Measurements from ENCODE around the gene FARP1.

FARP1 gene

DNA sequence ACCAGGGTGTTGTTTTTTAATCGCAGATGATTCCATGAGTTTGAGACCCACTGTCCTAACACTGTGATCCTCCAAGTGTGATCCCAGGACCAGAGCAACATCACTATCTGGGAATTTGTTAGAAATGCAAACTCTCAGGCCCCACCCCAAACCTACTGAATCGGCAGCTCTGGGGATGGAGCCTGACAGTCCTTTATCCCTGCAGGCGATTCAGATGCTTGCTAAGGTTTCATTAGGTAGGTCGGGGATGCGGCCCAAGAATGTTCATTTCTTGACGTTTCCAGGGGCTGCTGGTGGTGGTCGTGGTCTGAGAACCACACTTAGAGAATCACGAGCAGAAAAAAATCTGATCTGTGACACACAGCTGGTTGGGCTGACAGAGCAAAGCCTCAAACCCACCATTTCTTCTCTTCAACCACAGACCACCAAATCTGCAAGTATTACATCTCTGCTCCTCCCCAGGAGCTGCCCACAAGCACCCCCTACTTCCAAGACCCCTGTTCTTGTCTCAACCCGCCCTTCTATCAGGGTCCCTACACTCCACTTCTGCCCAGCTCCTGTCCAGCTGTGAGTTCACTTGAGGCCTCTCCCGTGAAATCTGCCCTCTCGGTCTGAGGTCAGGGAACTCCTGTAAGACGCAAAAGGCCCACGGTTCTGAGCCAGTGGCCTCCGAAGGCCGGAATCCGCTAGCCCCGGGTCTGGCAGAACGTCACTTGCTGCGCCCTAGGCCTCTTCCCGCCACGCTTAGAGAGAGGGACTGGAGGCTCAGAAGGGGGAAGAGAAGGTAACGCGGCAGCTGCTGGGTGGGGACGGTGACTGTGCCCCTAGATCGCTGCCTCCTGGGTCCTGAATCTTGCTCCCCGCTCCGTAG, 1.1 kb upstream of the FARP1 start:
- no peak for ATAC-seq

- ATAC-seq, result no peak
These were observed 261 bp downstream of the FARP1 start for GRCh38 chr13:98143157-98143553.

DNA sequence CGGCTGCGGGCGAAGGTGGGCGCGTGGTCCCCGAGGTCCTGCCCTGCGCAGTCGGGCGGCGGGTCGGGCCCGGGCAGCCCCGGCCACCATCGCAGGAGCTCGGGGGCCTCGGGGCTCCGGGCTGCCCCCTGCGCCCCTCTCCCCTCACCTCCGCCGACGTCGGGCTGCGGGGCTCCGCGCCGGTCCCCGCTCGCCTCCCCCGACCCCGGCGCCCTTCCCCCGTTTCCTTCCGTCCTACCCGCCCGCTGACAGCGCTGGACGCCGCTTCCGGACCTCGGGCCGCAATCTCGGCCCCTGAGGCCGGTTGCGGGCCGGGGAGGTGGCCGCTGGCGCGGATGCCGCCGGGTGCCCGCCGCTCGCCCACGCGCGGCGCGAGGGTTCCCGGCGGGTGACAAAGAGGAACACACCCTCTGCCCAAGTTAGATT, 720 bp downstream of the FARP1 start:
- ATAC-seq, result no peak

DNA sequence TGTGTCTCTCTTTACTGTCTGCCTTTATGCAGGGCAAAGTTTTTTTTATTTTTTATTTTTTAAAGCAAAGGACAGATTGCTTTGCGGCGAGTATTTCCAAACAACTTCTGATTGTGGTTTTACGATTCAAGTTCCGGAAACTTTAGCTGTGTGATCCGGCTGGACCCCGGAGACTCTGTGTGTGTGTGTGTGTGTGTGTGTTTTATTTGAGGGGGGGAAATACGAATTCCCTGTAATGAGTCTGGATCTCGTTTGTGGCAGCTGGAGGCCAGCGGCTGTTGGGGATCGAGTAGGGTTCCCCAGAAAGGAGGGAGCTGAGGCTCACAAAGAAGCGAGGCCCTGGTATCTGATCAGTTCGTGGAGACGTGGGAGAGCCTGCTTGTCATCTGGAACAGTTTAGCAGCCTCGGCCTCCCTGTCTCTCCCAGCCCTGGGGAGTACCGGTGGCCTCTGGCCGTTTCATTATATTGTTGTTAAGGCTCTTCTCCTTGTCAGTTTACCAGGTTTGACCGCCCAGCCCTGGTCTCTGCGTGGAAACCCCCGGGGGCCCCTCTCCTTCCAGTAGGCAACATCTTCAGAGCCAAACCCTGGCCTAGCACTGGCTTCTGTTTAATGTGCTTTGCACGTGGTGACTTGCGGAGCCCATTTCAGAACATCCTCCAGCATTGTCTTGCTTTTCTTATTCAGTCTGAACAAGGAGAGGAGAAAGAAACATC, 1.3 kb downstream of the FARP1 start:
- ATAC-seq, result no peak

- no peak for ATAC-seq
These were observed 2.0 kb downstream of the FARP1 start for GRCh38 chr13:98144801-98145350.

GRCh38 chr13:98147521-98147920, 4.6 kb downstream of the FARP1 start:
- no peak for ATAC-seq

DNA sequence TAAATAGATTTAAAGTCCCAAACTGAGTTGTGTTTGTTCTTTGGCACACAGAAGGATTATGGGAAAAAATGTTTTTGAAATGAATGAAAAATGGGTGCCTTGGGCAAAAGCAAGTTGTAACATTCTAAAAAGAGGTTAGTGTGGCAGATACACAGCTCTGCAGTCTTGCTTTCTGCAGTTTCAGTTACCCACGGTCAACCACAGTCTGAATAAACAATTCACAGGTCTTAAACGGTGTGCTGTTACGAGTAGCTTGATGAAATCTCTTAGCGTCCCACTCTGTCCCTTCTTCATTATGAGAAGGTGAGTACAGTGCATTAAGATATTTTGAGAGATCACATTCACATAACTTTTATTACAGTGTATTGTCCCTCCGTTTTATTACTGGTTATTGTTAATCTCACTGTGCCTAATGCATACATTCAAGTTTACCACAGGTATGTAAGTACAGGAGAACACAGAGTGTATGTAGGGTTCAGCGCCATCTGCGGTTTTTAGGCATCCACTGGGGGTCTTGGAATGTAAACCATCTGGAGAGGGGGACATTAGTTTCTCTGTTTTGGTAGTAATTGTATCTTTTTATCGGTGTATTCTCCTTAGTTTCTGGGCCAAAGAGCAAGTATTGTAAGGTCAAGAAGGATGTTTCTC, 8.1 kb downstream of the FARP1 start:
- ATAC-seq, result no peak

- ATAC-seq, result no peak
These were observed 12.7 kb downstream of the FARP1 start for GRCh38 chr13:98155475-98156109.

DNA sequence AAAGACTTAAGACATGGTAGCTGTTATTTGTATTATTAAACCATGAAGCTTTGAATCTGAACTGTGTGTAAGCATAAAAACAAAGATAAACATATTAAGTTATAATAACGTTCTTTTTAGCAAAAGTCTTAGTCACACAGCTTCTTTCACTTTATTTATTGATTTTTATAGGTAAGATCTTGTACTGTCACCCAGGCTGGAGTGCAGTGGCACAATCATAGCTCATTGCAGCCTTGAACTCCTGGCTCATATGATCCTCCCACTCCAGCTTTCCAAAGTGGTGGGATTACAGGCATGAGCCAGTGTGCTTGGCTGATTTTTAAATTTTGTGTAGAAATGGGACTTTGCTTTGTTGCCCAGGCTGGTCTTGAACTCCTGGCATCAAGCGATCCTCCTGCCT, 13.4 kb downstream of the FARP1 start:
- no peak for ATAC-seq

GRCh38 chr13:98157188-98157587, 14.3 kb downstream of the FARP1 start:
- no peak for ATAC-seq

GRCh38 chr13:98157609-98158008, 14.7 kb downstream of the FARP1 start:
- no peak for ATAC-seq

- no peak for ATAC-seq
These were observed 15.4 kb downstream of the FARP1 start for GRCh38 chr13:98158172-98158899.

DNA sequence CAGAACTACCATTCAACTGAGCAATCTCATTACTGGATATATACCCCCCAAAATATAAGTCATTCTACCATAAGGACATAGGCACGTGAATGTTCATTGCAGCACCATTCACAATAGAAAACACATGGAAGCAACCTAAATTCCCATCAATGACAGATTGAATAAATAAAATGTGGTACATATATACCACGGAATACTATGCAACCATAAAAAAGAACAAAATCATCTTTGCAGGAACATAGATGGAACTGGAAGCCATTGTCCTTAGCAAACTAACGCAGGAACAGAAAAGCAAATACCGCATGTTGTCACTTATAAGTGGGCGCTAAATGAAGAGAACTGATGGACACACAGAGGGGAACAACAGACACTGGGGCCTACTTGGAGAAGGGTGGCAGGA, 20.0 kb downstream of the FARP1 start:
- ATAC-seq, result no peak

DNA sequence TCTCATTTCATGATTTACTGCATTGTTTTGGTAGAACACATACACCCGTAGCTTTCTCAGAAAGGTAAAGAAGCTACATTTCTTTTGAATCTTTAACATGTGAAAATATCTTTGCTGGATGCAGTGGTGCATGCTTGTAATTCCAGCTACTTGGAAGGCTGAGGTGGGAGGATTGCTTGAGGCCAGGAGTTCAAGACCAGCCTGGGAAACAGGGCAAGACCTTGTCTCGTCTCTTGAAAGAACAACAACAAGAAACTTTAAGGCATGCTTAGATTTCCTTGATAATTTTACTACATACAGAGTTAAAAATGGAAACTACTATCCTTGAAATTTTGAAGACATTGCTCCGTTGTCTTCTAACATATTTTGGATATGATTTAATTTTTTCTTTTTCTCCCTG, 26.4 kb downstream of the FARP1 start:
- ATAC-seq, result no peak

DNA sequence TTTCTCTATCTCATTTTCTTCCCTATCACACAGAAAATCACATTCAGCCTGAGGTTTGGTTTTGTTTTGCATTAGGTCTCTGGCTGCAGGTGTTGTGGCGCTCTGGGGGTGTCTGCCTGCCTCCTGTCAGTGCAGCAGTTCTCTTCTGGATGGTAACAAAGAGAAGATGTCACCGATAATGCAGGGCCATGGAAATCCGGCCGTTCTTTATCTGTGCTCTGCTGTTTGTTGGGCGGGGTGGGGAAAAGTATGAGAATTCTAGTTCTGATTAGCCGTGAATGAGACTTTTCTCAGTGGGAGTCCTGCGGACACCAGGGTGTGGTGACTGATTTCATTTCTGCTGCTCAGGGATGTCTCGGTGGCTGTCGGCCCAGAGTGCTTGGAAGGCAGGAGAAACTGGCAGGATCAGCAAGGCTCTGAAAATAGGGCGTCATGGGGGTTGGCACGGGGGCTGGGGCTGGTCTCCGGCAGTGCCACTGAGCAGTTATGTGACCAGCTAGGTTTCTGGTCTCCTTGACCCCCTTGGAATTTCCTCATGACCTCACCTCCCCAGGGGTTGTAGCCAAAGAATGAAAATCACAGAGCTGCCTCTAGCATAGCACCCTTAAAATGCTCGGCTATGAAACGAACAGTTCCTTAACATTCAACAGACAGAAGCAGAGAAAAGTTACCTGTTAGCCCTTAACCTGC, 29.2 kb downstream of the FARP1 start:
- ATAC-seq, result no peak

GRCh38 chr13:98172590-98173422, 29.9 kb downstream of the FARP1 start:
- no peak for ATAC-seq

GRCh38 chr13:98173431-98174152, 30.7 kb downstream of the FARP1 start:
- ATAC-seq, result no peak

GRCh38 chr13:98174307-98174706, 31.4 kb downstream of the FARP1 start:
- ATAC-seq, result no peak

GRCh38 chr13:98175043-98175442, 32.1 kb downstream of the FARP1 start:
- ATAC-seq, result no peak

- ATAC-seq, result no peak
These were observed 32.9 kb downstream of the FARP1 start for GRCh38 chr13:98175823-98176222.
